CD4-positive, alpha-beta T cell treated with Interleukin-6 at 100 ng/mL for 8 hours (primary cell): ENCODE measurements around the gene SHROOM3.

Experiments used
- DNase-seq: peaks from one replicate; pipeline ENCODE4 v3.0.0-alpha.2; 2020; ENCODE audit warnings: mixed read lengths, low spot score

SHROOM3 gene

GRCh38 chr4:76821641-76822040 lies 386.6 kb downstream of the SHROOM3 start:
- DNase-seq, result no peak

- DNase-seq, result no peak
Measured at GRCh38 chr4:76822303-76822702, 387.3 kb downstream of the SHROOM3 start.

- DNase-seq, result no peak
Measured at GRCh38 chr4:76823495-76823894, 388.5 kb downstream of the SHROOM3 start.

DNA sequence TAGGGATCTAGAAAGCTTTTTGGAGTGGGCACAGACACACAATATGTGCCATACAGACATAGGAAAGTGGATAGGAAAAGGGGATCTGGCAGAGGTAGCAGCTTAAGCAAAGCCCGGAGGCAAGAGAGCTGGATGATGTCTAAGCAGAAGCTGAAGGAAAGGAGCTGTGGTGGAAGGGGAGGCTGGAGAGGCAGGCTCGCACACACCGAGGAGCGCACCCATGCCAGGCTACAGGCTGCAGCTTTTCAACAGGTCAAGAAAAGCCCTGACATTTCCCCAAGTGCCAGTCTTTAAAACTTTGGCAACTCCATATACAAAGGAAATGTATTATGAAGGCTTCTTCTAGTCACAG lies 395.6 kb downstream of the SHROOM3 start:
- no peak for DNase-seq

GRCh38 chr4:76830964-76831703 lies 396.1 kb downstream of the SHROOM3 start:
- DNase-seq, result no peak

GRCh38 chr4:76831711-76832373 lies 396.8 kb downstream of the SHROOM3 start:
- no peak for DNase-seq
